Middle frontal gyrus (tissue), 1 donor: ENCODE results near the gene SPON1.

Experiments
- DNase-seq: peaks from one replicate; pipeline ENCODE4 v3.0.0-alpha.2; 2015; ENCODE audit warnings: low spot score; ENCODE audit errors: extremely low spot score

Gene SPON1

GRCh38 chr11:13944016-13944415, 18.5 kb upstream of the SPON1 start:
- DNase-seq, result no peak

- no peak for DNase-seq
Observed at GRCh38 chr11:13944911-13945425, 17.6 kb upstream of the SPON1 start.

- DNase-seq, result no peak
Observed at GRCh38 chr11:13947379-13947778, 15.1 kb upstream of the SPON1 start.

GRCh38 chr11:13949876-13950275, 12.6 kb upstream of the SPON1 start:
- DNase-seq, result no peak

- DNase-seq, result no peak
Observed at GRCh38 chr11:13952221-13952620, 10.3 kb upstream of the SPON1 start.

GRCh38 chr11:13952668-13953067, 9.9 kb upstream of the SPON1 start:
- DNase-seq, result no peak

- no peak for DNase-seq
Observed at GRCh38 chr11:13954591-13954990, 7.9 kb upstream of the SPON1 start.

- no peak for DNase-seq
Observed at GRCh38 chr11:13955971-13956421, 6.5 kb upstream of the SPON1 start.

- no peak for DNase-seq
Observed at GRCh38 chr11:13956988-13957387, 5.5 kb upstream of the SPON1 start.

- DNase-seq, result no peak
Observed at GRCh38 chr11:13958641-13959400, 3.7 kb upstream of the SPON1 start.

- no peak for DNase-seq
Observed at GRCh38 chr11:13962198-13962561, 343 bp upstream of the SPON1 start.

GRCh38 chr11:13963169-13963948, 836 bp downstream of the SPON1 start:
- DNase-seq, result no peak

GRCh38 chr11:13963949-13964770, 1.6 kb downstream of the SPON1 start:
- no peak for DNase-seq

- DNase-seq, result no peak
Observed at GRCh38 chr11:13964771-13965074, 2.2 kb downstream of the SPON1 start.

- no peak for DNase-seq
Observed at GRCh38 chr11:13965337-13965736, 2.8 kb downstream of the SPON1 start.

- DNase-seq, result no peak
Observed at GRCh38 chr11:13966013-13966412, 3.5 kb downstream of the SPON1 start.

- DNase-seq, result no peak
Observed at GRCh38 chr11:13966486-13966885, 4.0 kb downstream of the SPON1 start.

GRCh38 chr11:13970986-13971385, 8.5 kb downstream of the SPON1 start:
- no peak for DNase-seq

GRCh38 chr11:13972043-13972910, 9.8 kb downstream of the SPON1 start:
- DNase-seq, result no peak

GRCh38 chr11:13972944-13973343, 10.4 kb downstream of the SPON1 start:
- no peak for DNase-seq

- no peak for DNase-seq
Observed at GRCh38 chr11:13974631-13975030, 12.1 kb downstream of the SPON1 start.
